ENCODE data around the gene QSER1. TPM values are rescaled to one million over a fixed set of nuclear protein-coding genes. Genes with fewer than 3 reads are reported as not detected.
"Not testable (repeated sequence)": the region's sequence is repeated elsewhere in the genome, so short reads cannot be mapped to it uniquely, and the experiment has no call there.

QSER1 gene
- total and polyA plus RNA-seq, 2 donors, result 6.1 to 78.0 TPM

DNA sequence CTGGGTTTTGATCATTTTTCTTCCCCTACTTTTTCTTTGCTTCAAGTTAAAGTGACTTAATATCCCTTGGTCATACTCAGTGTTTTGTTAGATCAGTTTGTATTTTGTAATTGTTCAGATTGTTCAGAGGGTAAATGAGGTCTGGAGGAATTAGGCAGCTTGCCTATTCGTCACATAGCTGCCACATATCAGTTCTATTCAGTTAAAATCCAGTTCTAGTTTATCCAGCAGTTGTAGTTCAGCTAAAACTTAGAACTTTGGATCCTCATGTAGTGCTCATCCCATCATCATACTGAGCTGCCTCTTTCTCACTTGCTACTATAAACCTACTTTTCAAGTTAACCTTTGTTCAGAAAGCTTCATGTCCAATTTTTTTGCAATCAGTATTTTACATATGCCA is 75.9 kb downstream of the QSER1 start:
- H3K4me1 ChIP-seq (ENCODE audit: insufficient read depth), result no peaks in the 10 kb centered on the region
- H3K27ac ChIP-seq (ENCODE audit: low read depth), result no peak overlapping the region
- H3K36me3 ChIP-seq (ENCODE audit: insufficient read depth), result peaks cover 2% of the 10 kb centered on the region
- H3K4me3 ChIP-seq (ENCODE audit: low read depth, low read length), result no peak overlapping the region
- DNase-seq (ENCODE audit: extremely low spot score), result no peak
- WGBS, result 83% methylated on average over 1 of the region's 1 CpG

GRCh38 chr11:32972233-32972632 is 79.6 kb downstream of the QSER1 start:
- H3K4me3 ChIP-seq (ENCODE audit: low read depth, low read length); H3K36me3 ChIP-seq (ENCODE audit: insufficient read depth); H3K27ac ChIP-seq (ENCODE audit: low read depth); DNase-seq (ENCODE audit: extremely low spot score); H3K4me1 ChIP-seq (ENCODE audit: insufficient read depth): not testable (repeated sequence)
- 95% methylated on average over 3 of the region's 3 CpGs for WGBS

GRCh38 chr11:32972781-32973180 is 80.2 kb downstream of the QSER1 start:
- Histone ChIP-seq H3K4me3 (ENCODE audit: low read depth, low read length) (no peak overlapping the region), H3K27ac (ENCODE audit: low read depth) (no peak overlapping the region), H3K4me1 (ENCODE audit: insufficient read depth) (no peaks in the 10 kb centered on the region), H3K36me3 (ENCODE audit: insufficient read depth) (peaks cover 2% of the 10 kb centered on the region)
- 66% methylated on average over 3 of the region's 3 CpGs for WGBS
- DNase-seq (ENCODE audit: extremely low spot score), result no peak

GRCh38 chr11:32982626-32983025 is 90.0 kb downstream of the QSER1 start:
- H3K4me1 ChIP-seq (ENCODE audit: insufficient read depth), result no peaks in the 10 kb centered on the region
- H3K4me3 ChIP-seq (ENCODE audit: low read depth, low read length), result no peak overlapping the region
- no peak for DNase-seq (ENCODE audit: extremely low spot score)
- no peaks in the 10 kb centered on the region for H3K36me3 ChIP-seq (ENCODE audit: insufficient read depth)
- 72% methylated on average over 2 of the region's 2 CpGs for WGBS
- H3K27ac ChIP-seq (ENCODE audit: low read depth), result no peak overlapping the region

DNA sequence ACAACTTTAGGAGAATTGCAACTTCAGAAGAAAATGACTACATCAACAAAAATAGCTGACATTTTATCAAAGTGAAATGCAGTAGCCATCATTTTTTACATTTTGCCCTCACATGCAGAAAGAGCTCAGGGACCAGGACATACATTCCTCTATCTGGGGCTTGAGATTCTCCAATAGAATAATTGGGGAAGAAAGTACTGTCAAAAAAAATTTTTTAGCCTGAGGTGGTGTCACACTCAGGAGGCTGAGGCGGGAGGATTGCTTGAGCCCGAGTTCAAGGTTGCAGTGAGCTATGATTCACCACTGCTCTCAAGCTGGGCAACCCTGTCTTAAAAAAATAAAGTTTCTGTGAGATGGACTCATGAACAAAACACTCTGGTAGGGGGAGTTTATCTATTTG is 90.9 kb downstream of the QSER1 start:
- Histone ChIP-seq H3K4me3 (ENCODE audit: low read depth, low read length) (no peak overlapping the region), H3K27ac (ENCODE audit: low read depth) (no peak overlapping the region), H3K36me3 (ENCODE audit: insufficient read depth) (no peaks in the 10 kb centered on the region), H3K4me1 (ENCODE audit: insufficient read depth) (no peaks in the 10 kb centered on the region)
- DNase-seq (ENCODE audit: extremely low spot score), result no peak
- WGBS, result 96% methylated on average over 2 of the region's 2 CpGs

DNA sequence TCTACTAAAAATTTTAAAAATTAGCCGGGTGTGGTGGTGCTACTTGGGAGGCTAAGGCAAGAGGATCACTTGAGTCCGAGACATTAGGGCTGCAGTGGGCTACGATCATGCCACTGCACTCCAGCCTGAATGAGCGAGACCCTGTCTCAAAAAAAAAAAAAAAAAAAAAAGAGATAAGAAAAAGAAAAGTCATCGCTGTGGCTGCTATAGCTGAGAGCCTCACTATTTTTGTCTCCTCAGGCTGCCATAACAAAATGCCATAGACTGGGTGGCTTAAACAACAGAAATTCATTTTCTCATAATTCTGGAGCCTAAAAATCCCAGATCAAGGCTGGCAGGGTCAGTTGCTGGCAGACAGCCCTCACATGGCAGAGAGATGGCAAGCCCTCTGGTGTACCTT is 93.0 kb downstream of the QSER1 start:
- Histone ChIP-seq H3K36me3 (ENCODE audit: insufficient read depth) (no peaks in the 10 kb centered on the region), H3K27ac (ENCODE audit: low read depth) (no peak overlapping the region), H3K4me3 (ENCODE audit: low read depth, low read length) (no peak overlapping the region), H3K4me1 (ENCODE audit: insufficient read depth) (no peaks in the 10 kb centered on the region)
- 96% methylated on average over 5 of the region's 5 CpGs for WGBS
- DNase-seq (ENCODE audit: extremely low spot score), result no peak

DNA sequence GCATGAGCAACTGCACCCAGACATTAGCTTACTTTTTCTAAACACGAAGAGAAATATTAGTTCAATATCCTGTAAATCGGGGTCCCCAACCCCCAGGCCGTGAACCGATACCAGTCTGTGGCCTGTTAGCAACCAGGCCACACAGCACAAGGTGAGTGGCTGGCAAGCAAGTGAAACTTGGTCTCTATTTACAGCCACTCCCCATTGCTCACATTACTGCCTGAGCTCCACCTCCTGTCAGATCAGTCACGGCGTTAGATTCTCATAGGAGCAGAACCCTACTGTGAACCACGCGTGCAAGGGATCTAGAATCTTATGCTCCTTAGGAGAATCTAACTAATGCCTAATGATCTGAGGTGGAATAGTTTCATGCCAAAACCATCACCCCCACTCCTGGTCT is 95.2 kb downstream of the QSER1 start:
- WGBS, result 64% methylated on average over 8 of the region's 8 CpGs
- Histone ChIP-seq H3K27ac (ENCODE audit: low read depth) (no peak overlapping the region), H3K4me3 (ENCODE audit: low read depth, low read length) (no peak overlapping the region), H3K36me3 (ENCODE audit: insufficient read depth) (no peaks in the 10 kb centered on the region), H3K4me1 (ENCODE audit: insufficient read depth) (no peaks in the 10 kb centered on the region)
- DNase-seq (ENCODE audit: extremely low spot score), result no peak

DNA sequence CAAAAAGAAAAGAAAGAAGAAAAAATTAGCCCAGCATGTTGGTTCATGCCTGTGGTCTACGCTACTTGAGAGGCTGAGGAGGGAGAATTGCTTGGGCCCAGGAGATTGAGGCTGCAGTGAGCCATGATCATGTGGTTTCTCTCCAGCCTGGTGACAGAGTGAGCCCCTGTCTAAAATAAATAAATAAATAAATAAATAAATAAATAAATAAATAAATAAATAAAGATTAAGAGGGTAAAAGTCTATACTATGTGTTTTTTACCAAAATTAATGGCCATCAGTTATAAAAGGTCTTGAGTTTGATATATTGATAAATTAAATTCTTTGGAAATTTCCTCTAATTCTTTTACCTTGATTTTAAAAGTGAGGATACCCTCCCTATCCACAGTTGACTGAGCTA is 97.9 kb downstream of the QSER1 start:
- Histone ChIP-seq H3K4me3 (ENCODE audit: low read depth, low read length) (no peak overlapping the region), H3K4me1 (ENCODE audit: insufficient read depth) (no peaks in the 10 kb centered on the region)
- WGBS, result 40% methylated on average over 1 of the region's 1 CpG

GRCh38 chr11:32991427-32991826 is 98.8 kb downstream of the QSER1 start:
- H3K4me3 ChIP-seq (ENCODE audit: low read depth, low read length), result no peak overlapping the region
- H3K36me3 ChIP-seq (ENCODE audit: insufficient read depth), result no peaks in the 10 kb centered on the region
- no peaks in the 10 kb centered on the region for H3K4me1 ChIP-seq (ENCODE audit: insufficient read depth)
- peak overlapping the region; percentile 10 for H3K27ac ChIP-seq (ENCODE audit: low read depth)
- WGBS, result 83% methylated on average over 3 of the region's 3 CpGs
- no peak for DNase-seq (ENCODE audit: extremely low spot score)

More for the DNA sequence above, 97.9 kb downstream of the QSER1 start:
- Histone ChIP-seq H3K36me3 (ENCODE audit: insufficient read depth) (no peaks in the 10 kb centered on the region), H3K27ac (ENCODE audit: low read depth) (no peak overlapping the region)
- DNase-seq (ENCODE audit: extremely low spot score), result no peak

DNA sequence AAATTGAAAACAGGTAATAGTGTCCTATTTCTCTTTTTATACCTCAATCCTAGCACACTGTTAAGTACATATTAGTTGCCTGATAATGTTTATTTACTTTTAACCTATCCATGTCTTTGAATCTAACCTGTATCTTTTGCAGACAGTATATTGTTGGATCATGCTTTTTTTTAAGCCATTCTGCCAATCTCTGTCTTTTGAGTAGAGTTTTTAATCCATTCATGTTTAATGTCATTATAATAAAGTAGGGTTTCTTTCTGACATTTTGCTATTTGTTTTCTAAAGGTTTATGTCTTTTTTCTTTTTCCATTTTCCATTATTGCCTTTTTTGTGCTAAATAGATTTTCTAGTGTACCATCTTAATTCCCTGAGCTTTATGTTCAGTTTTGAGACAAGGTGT is 99.3 kb downstream of the QSER1 start:
- H3K4me3 ChIP-seq (ENCODE audit: low read depth, low read length), result no peak overlapping the region
- no peak overlapping the region for H3K27ac ChIP-seq (ENCODE audit: low read depth)
- no peak for DNase-seq (ENCODE audit: extremely low spot score)
- H3K4me1 ChIP-seq (ENCODE audit: insufficient read depth), result no peaks in the 10 kb centered on the region
- no peaks in the 10 kb centered on the region for H3K36me3 ChIP-seq (ENCODE audit: insufficient read depth)

DNA sequence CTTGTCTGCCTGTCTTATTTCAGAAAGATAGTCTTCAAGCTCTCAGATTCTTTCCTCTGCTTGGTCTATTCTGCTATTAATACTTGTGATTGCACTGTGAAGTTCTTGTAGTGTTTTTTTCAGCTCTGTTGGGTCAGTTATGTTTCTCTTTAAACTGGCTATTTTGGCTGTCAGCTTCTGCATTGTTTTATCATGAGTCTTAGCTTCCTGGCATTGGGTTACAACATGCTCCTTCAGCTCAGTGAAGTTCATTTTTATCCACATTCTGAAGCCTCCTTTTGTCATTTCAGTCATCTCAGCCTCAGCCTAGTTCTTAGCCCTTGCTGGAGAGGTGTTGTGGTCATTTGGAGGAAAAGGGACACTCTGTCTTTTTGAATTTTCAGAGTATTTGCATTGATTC is 107.6 kb downstream of the QSER1 start:
- no peak for DNase-seq (ENCODE audit: extremely low spot score)
- Histone ChIP-seq H3K4me3 (ENCODE audit: low read depth, low read length) (no peak overlapping the region), H3K27ac (ENCODE audit: low read depth) (no peak overlapping the region), H3K36me3 (ENCODE audit: insufficient read depth) (no peaks in the 10 kb centered on the region), H3K4me1 (ENCODE audit: insufficient read depth) (no peaks in the 10 kb centered on the region)

DNA sequence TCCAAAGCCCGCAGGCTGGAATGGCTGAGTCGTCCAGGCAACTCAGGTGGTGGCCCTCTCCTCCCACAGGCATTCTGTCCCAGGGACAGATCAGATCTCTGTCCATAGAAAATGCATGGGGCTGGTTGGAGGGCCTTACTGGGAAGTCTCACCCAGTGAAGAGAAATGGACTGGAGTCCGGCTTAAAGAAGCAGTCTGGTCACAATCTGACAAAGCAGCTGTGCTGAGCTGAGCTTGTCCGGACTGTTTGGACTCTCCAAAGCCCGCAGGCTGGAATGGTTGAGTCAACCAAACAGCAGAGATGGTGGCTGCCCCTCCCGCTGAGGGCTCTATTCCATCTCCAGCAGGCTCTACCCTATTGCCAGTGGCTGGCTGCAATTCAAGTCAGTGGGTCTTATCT is 108.7 kb downstream of the QSER1 start:
- DNase-seq (ENCODE audit: extremely low spot score), result no peak
- Histone ChIP-seq H3K36me3 (ENCODE audit: insufficient read depth) (no peaks in the 10 kb centered on the region), H3K4me1 (ENCODE audit: insufficient read depth) (no peaks in the 10 kb centered on the region), H3K4me3 (ENCODE audit: low read depth, low read length) (no peak overlapping the region), H3K27ac (ENCODE audit: low read depth) (no peak overlapping the region)
- WGBS, result 83% methylated on average over 6 of the region's 6 CpGs

DNA sequence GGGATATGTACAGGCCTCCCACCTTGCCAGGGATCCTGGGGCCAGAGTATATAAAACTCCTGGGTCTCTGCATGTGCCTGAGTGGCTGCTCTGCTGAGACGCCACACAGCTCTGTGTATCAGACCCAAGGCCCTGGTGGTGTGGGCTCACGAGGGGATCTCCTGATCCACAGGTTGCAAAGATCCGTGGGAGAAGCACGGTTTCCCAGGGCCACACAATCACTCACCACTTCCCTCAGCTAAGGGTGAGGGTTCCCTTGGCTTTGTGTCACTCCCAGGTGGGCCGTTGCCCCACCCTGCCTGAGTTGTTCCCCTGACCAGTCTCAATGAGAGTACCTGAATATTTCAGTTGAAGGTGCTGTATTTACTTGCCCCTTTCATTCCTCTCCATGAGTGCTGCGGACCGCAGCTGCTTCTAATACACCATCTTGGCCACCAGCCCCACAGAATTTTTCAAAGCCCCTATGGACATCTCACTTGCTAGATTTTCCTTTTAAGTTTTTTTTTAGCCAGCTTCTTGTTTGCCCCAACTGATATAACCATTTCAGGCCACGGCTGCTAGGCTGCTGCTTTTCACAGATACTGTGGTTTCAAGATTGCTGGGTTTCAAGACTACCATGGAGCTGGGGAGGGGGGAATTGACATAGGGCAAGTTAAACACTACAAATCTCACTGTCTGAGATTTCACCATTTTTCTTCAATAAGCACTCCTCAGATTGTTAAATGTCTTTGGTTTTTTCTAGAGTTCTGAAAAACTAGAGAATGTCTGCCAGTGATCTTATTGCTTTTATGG is 109.3 kb downstream of the QSER1 start:
- no peak for DNase-seq (ENCODE audit: extremely low spot score)
- no peaks in the 10 kb centered on the region for H3K4me1 ChIP-seq (ENCODE audit: insufficient read depth)
- H3K4me3 ChIP-seq (ENCODE audit: low read depth, low read length), result no peak overlapping the region
- no peak overlapping the region for H3K27ac ChIP-seq (ENCODE audit: low read depth)
- 86% methylated on average over 8 of the region's 8 CpGs for WGBS
- H3K36me3 ChIP-seq (ENCODE audit: insufficient read depth), result no peaks in the 10 kb centered on the region

DNA sequence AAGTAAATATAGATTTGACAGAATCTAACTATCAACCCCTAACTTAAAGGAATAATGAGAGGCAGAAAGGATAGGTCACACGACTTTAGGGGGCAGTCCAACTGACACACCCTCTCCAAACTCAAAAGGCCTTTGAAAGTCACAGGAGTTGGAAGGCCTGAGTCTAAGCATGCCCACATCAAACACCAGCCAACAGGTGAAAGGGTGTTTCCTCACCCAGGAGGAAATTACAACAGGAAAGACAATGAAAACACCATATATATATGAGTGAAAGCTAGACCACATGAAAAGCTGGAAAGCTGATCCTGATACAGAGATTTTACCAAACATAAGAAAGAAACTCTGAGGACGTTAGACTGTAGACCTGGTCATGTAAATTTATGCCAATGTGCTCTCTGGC is 112.6 kb downstream of the QSER1 start:
- DNase-seq (ENCODE audit: extremely low spot score), result no peak
- Histone ChIP-seq H3K36me3 (ENCODE audit: insufficient read depth) (no peaks in the 10 kb centered on the region), H3K4me3 (ENCODE audit: low read depth, low read length) (no peak overlapping the region), H3K27ac (ENCODE audit: low read depth) (no peak overlapping the region), H3K4me1 (ENCODE audit: insufficient read depth) (no peaks in the 10 kb centered on the region)
- 46% methylated on average over 2 of the region's 2 CpGs for WGBS

- DNase-seq (ENCODE audit: extremely low spot score), result no peak
- Histone ChIP-seq H3K4me3 (ENCODE audit: low read depth, low read length) (no peak overlapping the region), H3K27ac (ENCODE audit: low read depth) (no peak overlapping the region), H3K4me1 (ENCODE audit: insufficient read depth) (no peaks in the 10 kb centered on the region), H3K36me3 (ENCODE audit: insufficient read depth) (no peaks in the 10 kb centered on the region)
Measured at GRCh38 chr11:33006010-33006409, 113.4 kb downstream of the QSER1 start.
